Activated CD4-positive, CD25-positive, alpha-beta regulatory T cell treated with anti-CD3 and anti-CD28 coated beads, Interleukin-2, amount 50 U/mL, for 24 hours (primary cell): ENCODE data around the gene DACH1.

ENCODE experiments used
- ATAC-seq, 2 donors: fragments of 150-1000 bp; cut with Tn5 transposase; one replicate each; pipeline ENCODE4 v1.10.0; 2021; ENCODE audit warnings: mild to moderate bottlenecking in 1 of 2, moderate library complexity in 1 of 2

DACH1 gene

DNA sequence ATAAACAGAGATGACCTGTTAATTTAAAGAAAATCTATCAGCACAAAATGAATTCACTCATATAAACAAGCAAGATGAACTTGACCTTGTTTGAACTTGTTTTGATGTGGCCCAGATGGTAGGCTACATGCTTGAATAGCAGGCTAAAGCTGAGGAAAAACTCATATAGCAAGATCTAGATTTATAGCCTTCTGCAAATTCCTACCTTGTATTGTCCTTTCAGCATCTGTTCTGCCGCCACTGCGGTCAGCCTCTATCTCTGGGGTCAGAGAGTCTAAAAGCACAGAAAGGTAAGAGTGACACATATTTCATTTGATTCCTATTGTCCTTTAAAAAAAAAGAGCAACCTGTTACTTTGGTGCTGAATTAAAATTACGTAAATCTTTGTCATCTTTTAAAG is 392.1 kb downstream of the DACH1 start:
- ATAC-seq, result no peak

DNA sequence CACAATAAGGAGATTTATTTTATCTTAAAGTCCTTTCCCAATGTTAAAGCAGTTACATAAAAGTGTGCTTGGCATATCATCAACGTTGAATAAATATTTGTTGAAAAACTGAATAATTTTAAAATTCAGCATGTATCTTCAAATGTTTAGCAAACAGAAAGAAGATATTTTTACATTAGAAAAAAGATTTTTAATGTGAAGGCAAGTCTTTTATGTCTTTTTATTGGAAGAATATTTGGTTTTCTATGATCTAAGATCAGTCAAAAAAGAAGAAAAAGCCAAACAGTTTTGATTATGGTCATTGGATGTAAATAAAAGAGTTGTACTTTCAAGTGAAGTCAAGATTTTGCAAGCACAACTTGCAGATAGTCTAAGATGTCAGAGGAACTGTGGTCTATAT is 397.4 kb downstream of the DACH1 start:
- no peak for ATAC-seq

DNA sequence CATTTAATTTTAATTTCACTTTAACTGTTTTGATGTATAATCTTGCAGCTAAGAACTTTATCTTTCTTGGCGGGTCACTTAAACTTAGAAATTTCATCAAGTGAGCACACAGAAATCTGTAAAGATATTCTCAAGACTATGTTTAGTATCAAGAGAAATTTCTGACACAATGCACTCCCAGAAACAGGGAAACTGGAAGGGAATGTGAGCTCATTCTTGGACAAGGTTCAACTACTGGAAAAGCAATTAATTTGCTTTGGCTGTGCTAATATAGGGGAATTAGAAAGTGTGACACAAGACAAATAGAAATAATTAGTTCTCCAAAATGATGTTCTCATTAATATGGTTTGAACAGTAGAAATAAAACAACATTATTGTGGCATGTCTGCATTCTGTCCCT is 402.3 kb downstream of the DACH1 start:
- ATAC-seq, result no peak

DNA sequence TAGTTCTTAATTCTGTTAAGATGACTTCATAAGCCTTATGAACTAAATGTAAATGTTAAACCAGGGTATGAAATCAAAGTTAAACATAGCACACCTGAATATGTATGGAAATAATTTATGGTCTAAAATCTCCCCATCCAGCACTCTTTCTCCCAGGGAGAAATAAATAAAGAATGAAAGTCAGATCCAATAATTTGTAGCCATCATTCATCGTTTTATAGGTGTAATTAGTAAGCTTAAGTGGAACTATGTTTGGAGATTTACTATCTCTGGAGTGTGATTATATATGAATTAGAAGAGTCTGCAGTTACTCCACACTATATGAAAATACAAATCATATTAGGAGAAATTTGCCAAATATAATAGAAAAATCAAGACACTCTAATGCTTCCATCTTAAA is 405.1 kb downstream of the DACH1 start:
- ATAC-seq, result no peak

DNA sequence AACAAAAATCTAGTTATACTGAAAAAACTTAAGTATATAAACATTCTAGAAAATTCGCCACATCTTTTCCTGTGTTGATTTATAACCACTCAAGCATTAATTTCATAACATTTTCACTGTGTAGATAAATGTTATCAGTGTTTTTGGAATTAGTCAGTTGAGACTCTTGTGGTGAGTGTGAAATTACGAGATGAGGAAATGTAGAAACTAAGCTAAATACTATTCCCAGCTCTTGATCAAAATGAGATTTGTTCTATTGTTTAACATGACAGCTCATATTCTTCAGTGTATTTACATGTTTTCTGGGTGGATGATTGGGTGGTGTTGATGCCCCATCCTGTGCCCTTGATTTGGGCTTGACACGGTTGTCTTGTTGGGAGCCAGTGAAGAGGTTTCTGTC is 406.8 kb downstream of the DACH1 start:
- ATAC-seq, result no peak

DNA sequence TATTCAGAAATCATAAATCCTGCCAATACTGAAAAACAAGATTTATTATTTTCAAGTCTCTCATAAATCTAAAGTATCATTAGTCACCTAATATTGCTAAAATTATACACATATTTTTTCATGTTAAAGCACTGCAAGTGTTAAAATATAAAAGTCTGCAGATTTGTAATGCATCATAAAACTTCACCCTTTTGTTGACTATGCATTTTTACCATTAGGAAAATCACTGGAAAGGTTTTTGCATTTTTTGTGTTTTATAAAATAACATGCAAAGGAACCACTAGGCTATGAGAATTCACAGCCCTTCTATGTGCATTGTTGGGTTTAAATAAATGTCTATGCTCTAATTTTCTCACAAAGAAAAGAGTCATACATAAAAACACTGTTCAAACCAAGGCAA is 407.3 kb downstream of the DACH1 start:
- no peak for ATAC-seq

DNA sequence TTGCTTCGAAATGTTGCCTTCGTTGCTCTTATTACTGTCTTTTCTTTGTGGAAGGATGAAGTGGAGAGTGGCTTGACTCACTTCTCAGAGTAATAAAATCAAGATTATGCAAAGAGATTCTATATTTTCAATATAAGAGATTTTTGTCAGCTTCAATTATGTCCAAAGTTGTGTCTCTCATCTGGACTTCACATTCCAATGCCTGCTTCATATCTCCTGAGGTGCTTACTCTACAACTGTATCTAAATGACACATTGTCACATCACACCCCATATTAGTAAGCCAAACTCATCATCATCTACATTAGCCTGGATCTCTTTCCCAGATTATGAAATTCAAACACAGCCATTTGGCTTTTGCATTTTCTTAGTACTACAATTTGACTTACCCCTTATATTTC is 409.4 kb downstream of the DACH1 start:
- ATAC-seq, result no peak

DNA sequence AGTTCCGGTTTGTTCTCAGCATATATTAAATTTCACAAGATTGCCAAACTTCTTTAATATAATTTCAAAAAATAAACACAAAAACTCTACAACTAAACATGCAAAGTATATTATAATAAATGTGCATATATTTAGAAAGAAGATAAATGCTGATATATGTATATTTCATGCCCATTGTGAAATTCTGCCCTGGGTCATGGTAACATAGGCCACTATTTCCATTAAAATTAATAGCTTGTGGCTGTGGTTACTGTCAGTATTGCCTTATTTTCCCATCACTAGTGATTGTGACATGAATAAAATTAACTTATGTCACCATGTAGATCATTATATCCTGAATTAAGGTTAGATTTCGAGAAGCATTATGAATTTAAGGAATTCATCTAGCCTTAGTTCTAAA is 410.9 kb downstream of the DACH1 start:
- no peak for ATAC-seq

DNA sequence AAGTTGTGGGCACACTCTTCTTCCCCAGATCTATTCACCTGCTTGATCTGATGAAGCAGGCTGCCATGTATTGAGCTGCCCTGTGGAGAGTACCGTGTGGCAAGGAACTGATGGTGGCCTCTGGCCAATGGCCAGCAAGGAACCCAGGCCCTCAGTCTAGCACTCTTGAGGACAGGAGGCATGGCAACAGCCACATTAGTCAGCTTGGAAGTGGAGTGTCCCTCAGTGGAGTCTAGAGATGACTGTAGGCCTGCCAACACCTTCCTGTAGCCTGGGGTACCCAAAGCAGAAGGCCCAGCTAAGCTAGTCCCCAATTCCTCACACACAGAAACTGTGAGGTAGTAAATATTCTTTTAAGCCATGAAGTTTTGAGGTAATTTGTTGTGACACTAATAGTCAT is 412.5 kb downstream of the DACH1 start:
- no peak for ATAC-seq

DNA sequence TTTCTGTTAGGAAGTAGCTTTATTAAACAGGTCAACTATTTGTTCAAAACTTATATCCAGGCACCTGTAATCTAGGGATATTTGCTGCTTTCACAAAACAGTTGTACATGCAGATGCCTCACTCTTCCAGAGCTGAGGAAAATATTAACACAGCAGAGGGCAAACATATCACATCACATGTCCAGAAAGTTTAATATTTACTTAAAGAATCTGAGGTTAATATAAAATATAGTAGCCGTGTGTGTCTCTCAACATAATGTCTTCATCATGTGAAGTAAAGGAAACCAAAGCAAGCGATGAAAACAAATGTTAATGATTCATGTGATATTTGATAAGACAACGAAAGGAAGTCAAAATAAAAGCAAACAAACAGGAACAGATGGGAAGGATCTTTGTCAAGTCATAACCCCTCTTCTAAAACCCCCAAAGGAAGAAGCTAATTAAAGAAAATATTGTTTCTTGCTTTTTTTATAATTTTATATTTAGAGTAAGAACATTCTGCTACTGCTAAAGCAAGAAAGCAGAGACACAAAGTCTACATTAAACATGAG is 418.8 kb downstream of the DACH1 start:
- no peak for ATAC-seq

DNA sequence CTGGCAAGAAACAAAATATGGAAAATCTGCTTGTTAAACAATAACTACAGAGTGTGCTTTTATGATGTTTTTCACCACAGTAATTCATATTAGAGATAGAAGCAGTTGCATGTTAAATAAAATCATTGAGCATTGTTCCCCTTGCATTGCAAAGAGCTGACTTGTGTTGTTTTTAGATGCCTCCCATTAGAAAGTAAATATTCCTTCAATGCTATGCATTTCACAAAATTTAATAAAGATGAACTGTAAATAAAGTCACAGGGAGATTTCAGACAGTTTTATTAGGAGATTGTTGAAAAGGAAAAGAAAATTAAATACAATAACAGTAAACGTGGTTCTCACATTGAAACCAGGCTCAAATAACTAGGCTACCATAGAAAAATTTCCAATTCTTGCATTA is 429.3 kb downstream of the DACH1 start:
- ATAC-seq, result no peak

DNA sequence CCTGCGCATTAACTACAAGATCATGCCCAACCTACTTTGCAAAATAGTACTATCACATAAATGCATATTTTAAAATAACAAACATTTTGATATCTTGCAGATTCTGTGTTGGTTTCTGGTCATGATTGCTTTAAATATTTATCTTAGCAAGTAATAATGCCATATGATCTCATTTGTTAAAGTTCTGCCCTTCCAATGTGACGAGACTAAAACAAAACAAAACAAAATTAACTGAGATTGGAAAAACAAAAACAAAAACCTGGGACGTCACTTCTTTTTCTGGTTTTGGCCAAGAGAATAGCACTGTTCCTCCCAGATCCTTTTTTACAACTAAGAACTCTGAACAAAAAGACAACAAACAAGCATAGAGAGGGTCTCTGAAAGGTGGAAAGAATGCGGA is 436.3 kb downstream of the DACH1 start:
- no peak for ATAC-seq

DNA sequence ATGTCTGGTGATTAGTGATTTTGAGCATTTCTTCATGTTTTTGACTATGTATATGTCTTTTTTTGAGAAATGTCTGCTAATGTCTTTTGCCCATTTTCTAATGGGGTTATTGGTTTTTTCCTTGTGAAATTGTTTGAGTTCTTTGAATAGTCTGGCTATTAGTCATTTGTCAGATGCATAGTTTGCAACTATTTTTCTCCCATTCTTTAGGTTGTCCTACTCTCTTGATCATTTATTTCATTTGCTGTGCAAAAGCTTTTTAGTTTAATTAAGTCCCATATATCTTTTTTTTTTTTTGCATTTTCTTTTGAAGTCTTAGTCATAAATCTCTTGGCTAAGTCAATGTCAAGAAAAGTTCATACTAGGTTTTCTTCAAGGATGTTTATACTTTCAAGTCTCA is 449.8 kb downstream of the DACH1 start:
- no peak for ATAC-seq

DNA sequence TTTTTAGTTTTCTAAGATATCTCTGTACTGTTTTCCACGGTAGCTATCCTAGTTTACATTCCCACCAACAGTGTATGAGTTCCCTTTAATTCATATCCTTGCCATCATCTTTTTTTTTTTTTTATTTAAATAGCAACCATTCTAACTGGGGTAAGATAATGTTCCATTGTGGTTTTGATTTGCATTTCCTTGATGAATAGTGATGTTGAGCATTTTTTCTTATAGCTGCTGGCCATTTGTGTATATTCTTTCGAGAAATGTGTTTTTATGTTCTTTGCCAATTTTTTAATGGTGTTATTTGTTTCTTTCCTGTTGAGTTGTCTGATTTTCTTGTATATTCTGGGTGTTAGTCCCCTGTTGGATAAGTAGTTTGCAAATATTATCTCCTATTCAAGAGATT is 454.8 kb downstream of the DACH1 start:
- no peak for ATAC-seq

DNA sequence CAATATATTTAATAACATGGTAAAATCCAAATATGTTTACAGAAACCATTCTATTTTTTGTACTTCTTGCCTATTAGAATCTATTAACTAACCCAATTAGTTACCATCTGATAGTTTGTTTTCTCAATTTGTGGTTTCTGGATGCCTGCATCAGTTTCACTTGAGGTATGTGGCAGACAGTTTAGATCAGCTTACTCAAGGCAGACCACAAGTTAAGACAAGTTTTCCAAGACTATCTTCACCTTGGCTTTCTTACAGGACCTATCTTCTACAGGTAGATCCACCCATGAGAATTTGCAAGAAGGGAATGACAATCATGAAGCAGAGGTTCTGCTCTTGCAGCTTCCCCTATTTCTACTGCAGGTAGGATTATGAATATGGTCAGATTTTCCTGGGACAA is 458.6 kb downstream of the DACH1 start:
- ATAC-seq, result no peak

DNA sequence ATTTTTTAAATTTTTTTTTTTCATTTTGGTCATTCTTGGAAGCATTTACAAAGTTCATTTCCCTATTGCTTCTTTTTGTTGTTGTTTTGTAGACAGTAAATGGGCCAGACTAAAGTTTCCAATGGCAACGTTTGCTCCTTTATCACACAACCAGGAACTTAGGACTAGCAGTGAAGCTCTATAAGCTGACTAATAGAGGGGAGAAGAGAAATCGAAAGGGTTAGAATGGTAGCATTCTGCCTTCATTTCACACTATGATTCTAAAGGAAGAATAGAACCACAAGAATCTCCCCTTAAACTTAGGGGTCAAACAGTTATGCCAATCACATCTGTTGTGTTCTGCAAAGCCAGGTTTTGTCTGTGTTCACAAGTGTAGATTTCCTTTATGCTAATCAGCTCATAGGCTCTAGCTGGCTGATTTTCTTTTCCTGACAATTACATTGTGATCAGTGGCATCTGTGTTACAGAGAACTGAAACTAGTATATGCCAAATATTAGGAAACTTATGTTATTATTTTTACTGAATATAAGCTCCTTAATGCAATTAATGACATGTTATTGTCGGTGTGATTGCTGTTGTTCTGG is 467.3 kb downstream of the DACH1 start:
- no peak for ATAC-seq

DNA sequence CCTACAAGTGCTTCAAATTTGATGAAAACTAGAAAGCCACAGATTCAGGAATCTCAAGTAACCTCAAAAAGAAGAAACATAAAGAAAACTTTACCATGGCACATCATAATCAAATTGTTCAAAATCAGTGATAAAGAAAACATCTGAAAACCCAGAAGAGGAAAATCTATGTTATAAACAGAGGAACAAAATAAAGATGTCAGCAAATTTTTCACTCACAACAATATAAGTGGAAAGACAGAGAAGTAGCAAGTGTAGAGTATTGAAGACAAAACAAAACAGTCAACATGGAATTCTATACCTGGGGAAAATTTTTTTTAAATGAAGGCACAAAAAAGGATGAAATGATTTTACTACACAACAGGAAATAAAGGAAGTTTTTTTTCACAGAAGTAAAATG is 470.9 kb downstream of the DACH1 start:
- ATAC-seq, result no peak

DNA sequence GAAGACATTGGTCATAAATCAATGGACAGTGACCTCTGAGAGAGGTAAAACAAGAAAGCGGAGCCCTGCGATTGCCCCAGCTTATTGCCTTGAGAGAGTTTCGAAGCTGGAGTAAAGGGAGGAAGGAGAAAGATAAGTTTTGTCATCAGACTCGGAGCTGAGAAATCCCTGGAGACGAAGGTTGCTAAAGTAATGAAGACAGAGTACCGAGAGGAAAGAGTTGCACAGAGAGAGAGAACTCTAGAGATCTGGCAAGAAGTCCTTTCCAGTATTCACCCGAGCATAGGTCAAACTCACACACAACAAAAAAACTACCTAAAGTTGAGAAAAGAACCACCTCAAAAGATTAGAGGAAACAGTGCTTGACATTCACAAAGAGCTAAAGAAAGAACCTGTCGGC is 472.0 kb downstream of the DACH1 start:
- ATAC-seq, result no peak

DNA sequence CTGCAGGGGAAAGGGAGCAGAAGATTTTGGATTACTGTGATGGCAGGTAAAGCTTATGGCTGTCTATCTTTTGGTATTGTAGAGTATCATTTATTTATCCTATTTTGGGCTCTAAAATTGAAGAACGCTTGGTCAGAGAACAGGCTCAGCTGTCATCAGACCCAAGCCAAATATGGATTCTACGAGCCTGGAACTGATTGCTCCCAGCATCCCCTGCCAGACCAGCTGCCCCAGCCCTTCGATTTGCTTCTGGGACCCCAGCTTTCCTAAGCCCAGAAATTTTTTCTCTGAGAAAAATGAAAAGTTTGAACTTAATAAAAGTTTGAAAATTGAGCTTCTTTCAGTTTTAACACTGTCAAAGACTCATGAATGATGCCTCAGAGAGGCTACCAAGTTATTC is 472.8 kb downstream of the DACH1 start:
- ATAC-seq, result no peak
